GM23248 (cell line): Measurements from ENCODE around the gene PDE6D.

Experiments used
- EZH2 ChIP-seq: fragments of 200-600 bp; sonication (generic); IDR thresholded peaks from 2 replicates; pipeline ENCODE4 v1.6.1; 2018; ENCODE audit warnings: antibody characterized with exemption, mild to moderate bottlenecking; ENCODE audit not compliant: insufficient read depth, poor library complexity, severe bottlenecking
- EZH2phosphoT487 ChIP-seq: fragments of 200-600 bp; sonication (generic); IDR thresholded peaks from 2 replicates; pipeline ENCODE4 v1.6.1; 2018; ENCODE audit warnings: antibody characterized with exemption, moderate library complexity, mild to moderate bottlenecking, low read depth; ENCODE audit not compliant: insufficient read depth

DNA sequence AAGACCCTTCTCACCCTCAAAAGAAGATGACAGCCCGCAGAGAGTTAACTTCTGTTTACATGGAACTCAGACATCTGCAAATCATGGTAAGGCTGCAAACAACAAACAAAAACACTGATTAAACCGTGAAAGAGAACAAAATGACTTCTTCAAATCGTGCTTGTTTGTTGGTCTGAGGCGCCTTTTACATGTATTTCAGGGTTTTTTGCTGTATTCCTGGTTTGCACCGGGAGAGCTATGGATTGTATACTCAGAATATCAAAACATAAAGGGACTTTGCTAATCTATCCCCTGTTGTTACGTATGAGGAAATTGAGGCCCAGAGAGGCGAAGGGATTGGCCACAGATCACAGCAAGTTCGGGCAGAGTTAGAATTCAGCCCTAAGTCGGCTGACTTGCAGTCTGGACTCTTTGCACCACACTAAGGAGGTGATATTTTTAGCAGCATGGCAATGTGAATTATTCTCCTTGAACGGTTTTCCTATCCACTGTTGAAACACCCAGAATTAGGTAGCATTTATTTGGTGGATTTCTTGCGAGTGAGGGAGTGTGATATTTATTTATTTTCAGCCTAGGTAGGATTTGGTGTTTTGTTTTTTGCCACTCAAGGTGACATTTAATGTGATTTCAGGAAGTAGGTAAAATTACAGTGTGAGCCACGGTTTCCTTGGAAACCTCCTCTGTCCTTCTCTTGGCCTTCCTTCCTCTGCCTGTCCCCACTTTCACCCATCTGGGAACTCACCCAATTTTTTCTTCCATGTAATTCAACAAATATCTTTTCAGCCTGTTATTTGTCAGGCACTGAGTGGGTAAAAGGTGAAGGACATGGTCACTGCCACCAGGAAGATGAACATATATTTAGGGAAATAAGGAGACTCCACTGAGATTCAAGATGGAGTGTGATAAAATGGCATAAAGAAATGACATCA is 980 bp upstream of the PDE6D start:
- TF ChIP-seq EZH2 (no peak), EZH2phosphoT487 (no peak)
